Fibroblast of lung (primary cell): ENCODE measurements around the gene PPP5C.

Source experiments
- EZH2 ChIP-seq: IDR thresholded peaks from 2 replicates; pipeline ENCODE4 v1.5.1; 2012; ENCODE audit warnings: low read length, control low read depth, mild to moderate bottlenecking; ENCODE audit errors: missing control alignments
- TF ChIP-seq, protein P1 (sequence below), 2 donors: IDR thresholded peaks in 1 of 2; conservative IDR thresholded peaks in 1 of 2; 1 replicate in 1 of 2; 2 replicates in 1 of 2; pipeline ENCODE4 v1.5.1; 2011 to 2012; ENCODE audit warnings: low read length in 2 of 2, control low read depth in 1 of 2, inconsistent platforms in 1 of 2, low read depth in 1 of 2, mild to moderate bottlenecking in 1 of 2

DNA sequence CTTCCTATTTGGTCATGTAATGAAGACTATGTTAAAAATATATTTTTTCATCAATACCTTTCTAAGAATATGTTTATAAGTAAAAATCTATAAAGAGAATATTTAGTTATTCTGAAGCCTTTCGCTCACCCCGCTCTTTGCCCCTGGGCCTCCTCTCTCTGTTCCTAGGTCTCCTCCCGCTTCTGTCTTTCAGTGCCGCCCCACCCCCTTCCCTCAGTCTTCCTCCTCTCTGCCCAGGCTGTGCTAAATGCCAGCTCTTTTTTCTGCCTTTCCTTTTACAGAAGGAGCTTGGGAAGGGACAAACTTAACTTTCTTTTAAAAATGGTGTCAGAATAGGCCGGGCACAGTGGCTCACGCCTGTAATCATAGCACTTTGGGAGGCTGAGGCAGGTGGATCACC is 27.3 kb upstream of the PPP5C start:
- TF ChIP-seq, protein P1, sequence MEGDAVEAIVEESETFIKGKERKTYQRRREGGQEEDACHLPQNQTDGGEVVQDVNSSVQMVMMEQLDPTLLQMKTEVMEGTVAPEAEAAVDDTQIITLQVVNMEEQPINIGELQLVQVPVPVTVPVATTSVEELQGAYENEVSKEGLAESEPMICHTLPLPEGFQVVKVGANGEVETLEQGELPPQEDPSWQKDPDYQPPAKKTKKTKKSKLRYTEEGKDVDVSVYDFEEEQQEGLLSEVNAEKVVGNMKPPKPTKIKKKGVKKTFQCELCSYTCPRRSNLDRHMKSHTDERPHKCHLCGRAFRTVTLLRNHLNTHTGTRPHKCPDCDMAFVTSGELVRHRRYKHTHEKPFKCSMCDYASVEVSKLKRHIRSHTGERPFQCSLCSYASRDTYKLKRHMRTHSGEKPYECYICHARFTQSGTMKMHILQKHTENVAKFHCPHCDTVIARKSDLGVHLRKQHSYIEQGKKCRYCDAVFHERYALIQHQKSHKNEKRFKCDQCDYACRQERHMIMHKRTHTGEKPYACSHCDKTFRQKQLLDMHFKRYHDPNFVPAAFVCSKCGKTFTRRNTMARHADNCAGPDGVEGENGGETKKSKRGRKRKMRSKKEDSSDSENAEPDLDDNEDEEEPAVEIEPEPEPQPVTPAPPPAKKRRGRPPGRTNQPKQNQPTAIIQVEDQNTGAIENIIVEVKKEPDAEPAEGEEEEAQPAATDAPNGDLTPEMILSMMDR (conservative IDR thresholded peaks at IDR 0.05 in 1 of 2, IDR thresholded peaks at IDR 0.05 in 1 of 2; ENCODE audit: low read depth in 1 of 2, low read length in 2 of 2) = no peak
- no peak for TF ChIP-seq EZH2
